H1 (cell line): ENCODE results near the gene KCNMA1. TPM values are rescaled to one million over a fixed set of nuclear protein-coding genes. Genes with fewer than 3 reads are reported as not detected.

Source experiments
- CTCF ChIA-PET: fragments of 300-600 bp; sonication (Branson Sonifier 250); formaldehyde crosslinking; loops from one replicate; lab custom pipeline; 2021; ENCODE audit not compliant: partially characterized antibody; lab: Charles Lee
- POLR2A ChIA-PET: fragments of 300-600 bp; sonication (Branson Sonifier 250); formaldehyde crosslinking; loops from one replicate; lab custom pipeline; 2021; ENCODE audit warnings: inconsistent platforms; ENCODE audit not compliant: partially characterized antibody; lab: Charles Lee
- DNase-seq, 2 experiments: peaks; one replicate each; pipeline versions ENCODE4 v3.0.0 to v3.0.0-alpha.2; 2010 to 2022; ENCODE audit warnings: low spot score in 2 of 2, low read depth in 1 of 2, mixed read lengths in 1 of 2
- FAIRE-seq: peaks from 2 replicates; lab custom pipeline; 2011; peaks lifted over from hg19 to GRCh38; lab: Jason Lieb, UNC
- H2AFZ ChIP-seq: 2 replicates; pipeline ENCODE4 v1.8.1; 2012; ENCODE audit warnings: low read length, inconsistent platforms
- H2AK5ac ChIP-seq: 2 replicates; pipeline ENCODE4 v1.6.1; 2013; ENCODE audit warnings: low read depth, low read length
- H2BK120ac ChIP-seq: replicated peaks from 2 replicates; pipeline ENCODE3; 2013; ENCODE audit warnings: low read depth, low read length, inconsistent platforms
- H2BK12ac ChIP-seq: 2 replicates; pipeline ENCODE4 v1.6.1; 2013; ENCODE audit warnings: low read depth, low read length
- H2BK15ac ChIP-seq: 2 replicates; pipeline ENCODE4 v1.6.1; 2013; ENCODE audit warnings: low read length
- H2BK20ac ChIP-seq: 2 replicates; pipeline ENCODE4 v1.6.1; 2013; ENCODE audit warnings: low read length
- H2BK5ac ChIP-seq: 2 replicates; pipeline ENCODE4 v1.6.1; 2013; ENCODE audit warnings: low read depth, low read length
- H3K14ac ChIP-seq: 2 replicates; pipeline ENCODE4 v1.6.1; 2013; ENCODE audit warnings: inconsistent platforms; ENCODE audit not compliant: insufficient read length
- H3K18ac ChIP-seq: 2 replicates; pipeline ENCODE4 v1.6.1; 2013; ENCODE audit warnings: low read length; ENCODE audit errors: extremely low read depth
- H3K23ac ChIP-seq: 2 replicates; pipeline ENCODE4 v1.6.1; 2013; ENCODE audit warnings: inconsistent platforms; ENCODE audit not compliant: insufficient read length
- H3K23me2 ChIP-seq: 2 replicates; pipeline ENCODE4 v1.6.1; 2013; ENCODE audit warnings: low read depth, low read length
- H3K27ac ChIP-seq: 2 replicates; pipeline ENCODE4 v1.6.1; 2011; ENCODE audit warnings: low read depth, low read length, inconsistent platforms
- H3K27me3 ChIP-seq, 4 experiments: replicated peaks in 1 of 4; 1 replicate in 1 of 4; 2 replicates in 3 of 4; pipeline versions ENCODE4 v1.6.1 to v1.8.1; 2011 to 2013; ENCODE audit warnings: low read length in 3 of 4, mild to moderate bottlenecking in 3 of 4, inconsistent platforms in 2 of 4, mixed read lengths in 2 of 4, moderate library complexity in 1 of 4; ENCODE audit not compliant: control insufficient read depth in 3 of 4, insufficient read depth in 3 of 4; ENCODE audit errors: extremely low read depth in 1 of 4
- H3K36me3 ChIP-seq, 4 experiments: 2 replicates each; pipeline versions ENCODE4 v1.6.1 to v1.8.1; 2011 to 2013; ENCODE audit warnings: mild to moderate bottlenecking in 4 of 4, low read length in 3 of 4, moderate library complexity in 2 of 4, control low read depth in 1 of 4, inconsistent platforms in 1 of 4; ENCODE audit not compliant: insufficient read depth in 4 of 4, control insufficient read depth in 2 of 4
- H3K4ac ChIP-seq: replicated peaks from 2 replicates; pipeline ENCODE3; 2013; ENCODE audit warnings: low read length, low read depth, mixed read lengths, inconsistent platforms; ENCODE audit not compliant: insufficient read length
- H3K4me1 ChIP-seq, 4 experiments: replicated peaks in 1 of 4; 1 replicate in 1 of 4; 2 replicates in 3 of 4; pipeline versions ENCODE4 v1.6.1 to v1.8.1; 2011 to 2013; ENCODE audit warnings: low read length in 3 of 4, inconsistent platforms in 2 of 4, mixed read lengths in 1 of 4; ENCODE audit not compliant: insufficient read depth in 4 of 4, control insufficient read depth in 3 of 4
- H3K4me2 ChIP-seq, 2 experiments: 2 replicates each; pipeline versions ENCODE4 v1.6.1 to v1.8.1; 2011 to 2013; ENCODE audit warnings: low read depth in 2 of 2, low read length in 2 of 2, control low read depth in 1 of 2, inconsistent platforms in 1 of 2, mild to moderate bottlenecking in 1 of 2; ENCODE audit not compliant: insufficient read depth in 1 of 2
- H3K4me3 ChIP-seq, 4 experiments: fragments of 200-600, 300-600 bp in 1 of 4; sonication (generic), shearing (Covaris generic), sonication (Bioruptor Twin) in 1 of 4; 2 replicates each; pipeline versions ENCODE4 v1.5.1 to v1.8.1; 2011 to 2016; ENCODE audit warnings: low read length in 4 of 4, low read depth in 3 of 4, control low read depth in 2 of 4, inconsistent platforms in 2 of 4, mild to moderate bottlenecking in 2 of 4, mixed read lengths in 1 of 4, moderate library complexity in 1 of 4; ENCODE audit not compliant: insufficient read depth in 2 of 4; ENCODE audit errors: extremely low read depth in 1 of 4
- H3K56ac ChIP-seq: replicated peaks from 2 replicates; pipeline ENCODE3; 2013; ENCODE audit warnings: low read depth, mild to moderate bottlenecking, mixed read lengths, low read length, inconsistent platforms; ENCODE audit not compliant: insufficient read length
- H3K79me1 ChIP-seq: 2 replicates; pipeline ENCODE4 v1.6.1; 2013; ENCODE audit warnings: low read depth, low read length, control low read depth
- H3K79me2 ChIP-seq, 2 experiments: 2 replicates each; pipeline versions ENCODE4 v1.6.1 to v1.8.1; 2012 to 2013; ENCODE audit warnings: low read length in 2 of 2, mild to moderate bottlenecking in 2 of 2, inconsistent platforms in 1 of 2; ENCODE audit not compliant: insufficient read depth in 2 of 2, control insufficient read depth in 1 of 2
- H3K9ac ChIP-seq, 4 experiments: replicated peaks in 1 of 4; 1 replicate in 1 of 4; 2 replicates in 3 of 4; pipeline versions ENCODE4 v1.6.1 to v1.8.1; 2011 to 2013; ENCODE audit warnings: low read depth in 3 of 4, low read length in 3 of 4, control low read depth in 2 of 4, mild to moderate bottlenecking in 2 of 4, moderate library complexity in 2 of 4, inconsistent platforms in 1 of 4; ENCODE audit errors: extremely low read depth in 1 of 4
- H3K9me3 ChIP-seq, 2 experiments: 2 replicates each; pipeline versions ENCODE4 v1.6.1 to v1.8.1; 2012 to 2013; ENCODE audit warnings: mild to moderate bottlenecking in 2 of 2, moderate library complexity in 2 of 2, control low read depth in 1 of 2, inconsistent platforms in 1 of 2, low read depth in 1 of 2, low read length in 1 of 2, mixed read lengths in 1 of 2; ENCODE audit not compliant: insufficient read depth in 2 of 2
- H4K20me1 ChIP-seq, 2 experiments: replicated peaks in 1 of 2; 2 replicates each; pipeline versions ENCODE3 to v1.8.1; 2011 to 2013; ENCODE audit warnings: inconsistent platforms in 2 of 2, low read length in 2 of 2, mild to moderate bottlenecking in 1 of 2; ENCODE audit not compliant: insufficient read depth in 2 of 2, control insufficient read depth in 1 of 2
- H4K5ac ChIP-seq: 2 replicates; pipeline ENCODE4 v1.6.1; 2013; ENCODE audit warnings: low read length, low read depth, mixed read lengths, inconsistent platforms; ENCODE audit not compliant: insufficient read length
- H4K8ac ChIP-seq: 2 replicates; pipeline ENCODE4 v1.8.0; 2013; ENCODE audit warnings: mild to moderate bottlenecking, moderate library complexity, low read length, inconsistent platforms; ENCODE audit not compliant: insufficient read depth; ENCODE audit errors: extremely low read depth
- H4K91ac ChIP-seq: replicated peaks from 2 replicates; pipeline ENCODE3; 2013; ENCODE audit warnings: low read length, mixed read lengths, inconsistent platforms; ENCODE audit not compliant: insufficient read length
- ASH2L ChIP-seq: fragments of 200-600, 300-600 bp; sonication (generic); IDR thresholded peaks from one replicate; pipeline ENCODE4 v1.7.1; 2017; ENCODE audit warnings: low read length
- PHF8 ChIP-seq: fragments of 200-600 bp; sonication (generic); conservative IDR thresholded peaks from 2 replicates; pipeline ENCODE4 v1.7.1; 2012; ENCODE audit warnings: low read depth, mild to moderate bottlenecking, inconsistent platforms, low read length, moderate library complexity
- RNF2 ChIP-seq: fragments of 200-900, 300-1000 bp; sonication (generic); IDR thresholded peaks from 2 replicates; pipeline ENCODE4 v1.7.1; 2016; ENCODE audit warnings: borderline replicate concordance, low read depth, mild to moderate bottlenecking, antibody characterized with exemption, low read length; ENCODE audit not compliant: poor library complexity, severe bottlenecking; ENCODE audit errors: missing control alignments
- SP2 ChIP-seq: IDR thresholded peaks from 2 replicates; pipeline ENCODE4 v1.6.1; 2012; ENCODE audit warnings: mild to moderate bottlenecking, low read length, inconsistent platforms
- SP4 ChIP-seq: IDR thresholded peaks from 2 replicates; pipeline ENCODE4 v1.6.1; 2012; ENCODE audit warnings: low read length, inconsistent platforms
- TCF12 ChIP-seq: IDR thresholded peaks from 2 replicates; pipeline ENCODE4 v1.6.1; 2011; ENCODE audit warnings: low read depth, mild to moderate bottlenecking, low read length
- ZNF274 ChIP-seq: IDR thresholded peaks from 2 replicates; pipeline ENCODE4 v1.7.0; 2012; ENCODE audit warnings: low read length, borderline replicate concordance; ENCODE audit errors: extremely low read depth
- WGBS, 2 experiments: shearing (Covaris generic) in 1 of 2; methylation state at CpG; one replicate each; pipeline versions ENCODE4 v1.1.6 to v1.1.7; 2013 to 2015; ENCODE audit warnings: low lambda C conversion rate in 2 of 2, mixed read lengths in 2 of 2, inconsistent platforms in 1 of 2, low coverage in 1 of 2, missing lambda C conversion rate in 1 of 2; ENCODE audit not compliant: insufficient replicate concordance in 2 of 2, insufficient coverage in 1 of 2, insufficient read length in 1 of 2; ENCODE audit errors: extremely low coverage in 1 of 2, missing lambda C conversion rate in 1 of 2; 5-methylcytosine and 5-hydroxymethylcytosine counted together
- polyA plus RNA-seq, 7 experiments: library from polyadenylated mRNA; depleted of rRNA in 3 of 7; stranded (reverse) in 5 of 7; unstranded in 2 of 7; fragments of >200 nt in 5 of 7; fragments of 200-250 nt in 2 of 7; gene quantifications; 1 replicate in 5 of 7; 2 replicates in 1 of 7; 4 replicates in 1 of 7; pipeline versions ENCODE4 v1.2.1 to v1.2.3, GENCODE V29; 2011 to 2013; ENCODE audit warnings: missing spikeins in 2 of 7, mixed read lengths in 2 of 7
- total RNA-seq: library from RNA; stranded (reverse); fragmentation: NEBNext Ultra II Directional; extraction: Animal tissue kit (Norgen Biotek cat#: 25700); gene quantifications from 2 replicates; pipeline ENCODE4 v1.2.1, GENCODE V29; 2021
- TF ChIP-seq, protein P1 (sequence below): IDR thresholded peaks from 2 replicates; pipeline ENCODE4 v1.6.1; 2012; ENCODE audit warnings: inconsistent platforms
- TF ChIP-seq, protein P2 (sequence below), 3 experiments: IDR thresholded peaks; 1 replicate in 2 of 3; 2 replicates in 1 of 3; pipeline versions ENCODE4 v1.5.1 to v1.6.1; 2011; ENCODE audit warnings: low read length in 3 of 3, mild to moderate bottlenecking in 3 of 3, inconsistent platforms in 2 of 3, low read depth in 1 of 3, moderate library complexity in 1 of 3; ENCODE audit not compliant: insufficient read depth in 1 of 3; ENCODE audit errors: control extremely low read depth in 1 of 3

Gene KCNMA1
- total and polyA plus RNA-seq, 2 of the 8 experiments (the other 6 are each of a cell fraction or from before 2014, with no cell fraction given) = 10.2 to 11.1 TPM

DNA sequence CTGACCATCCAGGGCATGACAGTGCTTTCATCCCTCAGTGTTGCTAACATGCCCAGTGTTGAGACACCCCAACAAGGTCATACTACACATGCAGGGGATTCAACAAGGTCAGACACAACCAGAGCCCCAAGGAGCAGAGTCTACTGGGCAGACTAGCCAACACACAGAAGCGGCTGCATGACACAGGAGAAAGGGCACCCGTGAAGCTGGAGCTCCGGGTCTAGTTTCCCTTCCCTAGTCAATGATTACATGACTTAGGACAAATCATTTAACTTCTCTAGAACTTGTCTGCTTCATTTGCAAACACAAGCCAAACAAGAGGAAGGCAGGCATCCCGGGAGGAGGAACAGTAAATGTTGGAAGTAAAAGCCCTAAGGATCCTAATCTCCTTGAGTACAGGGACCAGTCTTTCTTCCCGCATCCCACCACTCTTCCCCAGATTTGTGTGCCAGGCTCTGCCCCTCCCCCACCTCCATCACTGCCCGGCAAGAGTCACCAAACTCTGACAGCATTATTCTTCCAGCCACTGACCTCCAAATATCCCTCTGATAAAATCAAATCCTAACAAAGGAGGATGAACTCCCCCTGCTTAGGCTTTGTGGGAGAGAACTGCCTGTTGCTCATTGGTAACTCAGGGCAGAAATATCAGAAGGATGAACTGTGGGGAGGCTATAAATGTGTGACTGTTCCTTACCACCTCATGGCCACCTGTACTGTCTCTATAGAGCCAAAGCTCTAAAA is 104.3 kb downstream of the KCNMA1 start:
- WGBS, 2 experiments = 89% methylated on average over 6 of the region's 6 CpGs; no CpG with 5 or more reads in 1 of the 2 experiments
- POLR2A ChIA-PET = no interaction called here
- peaks cover 6% of the 10 kb centered on the region; the same call in 1 of the 2 replicates for H3K23me2 ChIP-seq
- TF ChIP-seq RNF2 = no peak
- TF ChIP-seq, protein P1, sequence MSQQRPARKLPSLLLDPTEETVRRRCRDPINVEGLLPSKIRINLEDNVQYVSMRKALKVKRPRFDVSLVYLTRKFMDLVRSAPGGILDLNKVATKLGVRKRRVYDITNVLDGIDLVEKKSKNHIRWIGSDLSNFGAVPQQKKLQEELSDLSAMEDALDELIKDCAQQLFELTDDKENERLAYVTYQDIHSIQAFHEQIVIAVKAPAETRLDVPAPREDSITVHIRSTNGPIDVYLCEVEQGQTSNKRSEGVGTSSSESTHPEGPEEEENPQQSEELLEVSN = no peak
- TF ChIP-seq, protein P2, sequence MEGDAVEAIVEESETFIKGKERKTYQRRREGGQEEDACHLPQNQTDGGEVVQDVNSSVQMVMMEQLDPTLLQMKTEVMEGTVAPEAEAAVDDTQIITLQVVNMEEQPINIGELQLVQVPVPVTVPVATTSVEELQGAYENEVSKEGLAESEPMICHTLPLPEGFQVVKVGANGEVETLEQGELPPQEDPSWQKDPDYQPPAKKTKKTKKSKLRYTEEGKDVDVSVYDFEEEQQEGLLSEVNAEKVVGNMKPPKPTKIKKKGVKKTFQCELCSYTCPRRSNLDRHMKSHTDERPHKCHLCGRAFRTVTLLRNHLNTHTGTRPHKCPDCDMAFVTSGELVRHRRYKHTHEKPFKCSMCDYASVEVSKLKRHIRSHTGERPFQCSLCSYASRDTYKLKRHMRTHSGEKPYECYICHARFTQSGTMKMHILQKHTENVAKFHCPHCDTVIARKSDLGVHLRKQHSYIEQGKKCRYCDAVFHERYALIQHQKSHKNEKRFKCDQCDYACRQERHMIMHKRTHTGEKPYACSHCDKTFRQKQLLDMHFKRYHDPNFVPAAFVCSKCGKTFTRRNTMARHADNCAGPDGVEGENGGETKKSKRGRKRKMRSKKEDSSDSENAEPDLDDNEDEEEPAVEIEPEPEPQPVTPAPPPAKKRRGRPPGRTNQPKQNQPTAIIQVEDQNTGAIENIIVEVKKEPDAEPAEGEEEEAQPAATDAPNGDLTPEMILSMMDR (IDR thresholded peaks at IDR 0.05; ENCODE audit: control extremely low read depth in 1 of 3, insufficient read depth in 1 of 3, low read depth in 1 of 3, low read length in 3 of 3) = no peak
- TF ChIP-seq ZNF274 = no peak
- TF ChIP-seq PHF8 = no peak
- TF ChIP-seq SP4 = no peak
- TF ChIP-seq ASH2L = no peak
- TF ChIP-seq TCF12 = no peak
- no peak for TF ChIP-seq SP2

More for the DNA sequence above, 104.3 kb downstream of the KCNMA1 start:
- Histone ChIP-seq H3K4me1 (peaks cover 0 to 13% (median 9%) of the 10 kb centered on the region in 4 experiments; a peak in 5 of 7 replicates), H3K79me2 (peaks cover 0 to 2% of the 10 kb centered on the region in 2 experiments; a peak in 2 of 4 replicates), H3K27ac (no peak overlapping the region), H3K4me2 (no peak overlapping the region), H4K20me1 (no peaks in the 10 kb centered on the region), H3K9me3 (no peaks in the 10 kb centered on the region), H3K36me3 (no peaks in the 10 kb centered on the region), H3K9ac (0 out of 7 replicates have a peak overlapping the region, but pooled peaks of 1 of the 4 experiments have one; percentile 2), H4K91ac (no peak overlapping the region), H3K18ac (no peak overlapping the region), H3K27me3 (no peaks in the 10 kb centered on the region), H3K56ac (no peak overlapping the region), H2BK5ac (no peak overlapping the region), H3K23ac (no peak overlapping the region), H3K4me3 (no peak overlapping the region), H2AFZ (no peak overlapping the region), H3K4ac (no peak overlapping the region), H2BK15ac (peak overlapping the region; percentile 19; the same call in 1 of the 2 replicates), H2BK12ac (no peak overlapping the region), H4K8ac (no peak overlapping the region), H2BK20ac (no peak overlapping the region), H3K14ac (no peak overlapping the region), H2BK120ac (no peak overlapping the region), H2AK5ac (no peak overlapping the region), H3K79me1 (no peaks in the 10 kb centered on the region), H4K5ac (no peak overlapping the region)
- CTCF ChIA-PET = interaction anchor here (1.2 kb wide), 1 partner anchor 10 kb away, joined by 5 read pairs; no protein-coding TSS in a partner anchor
- FAIRE-seq (no peak), DNase-seq (no peak)
